ENCODE data around the gene PLCH1. TPM values are rescaled to one million over a fixed set of nuclear protein-coding genes. Genes with fewer than 3 reads are reported as not detected.

Gene PLCH1
- total RNA-seq, 2 experiments from 2014 or later = 0.06 TPM; not detected in 1

- H2AFZ ChIP-seq (ENCODE audit: low read length) = no peak overlapping the region
- H3K79me2 ChIP-seq (ENCODE audit: insufficient read depth, low read depth, low read length) = no peaks in the 10 kb centered on the region
- no peak overlapping the region for H3K4me3 ChIP-seq (ENCODE audit: low read depth, low read length, poor library complexity, severe bottlenecking)
- H3K4me1 ChIP-seq (ENCODE audit: insufficient read depth, low read length, poor library complexity, severe bottlenecking) = no peaks in the 10 kb centered on the region
- no peaks in the 10 kb centered on the region for H3K36me3 ChIP-seq (ENCODE audit: insufficient read depth, low read length)
- no peak overlapping the region for H3K27ac ChIP-seq (ENCODE audit: low read depth, low read length, poor library complexity, severe bottlenecking)
- H3K9me2 ChIP-seq (ENCODE audit: insufficient read depth, low read length) = no peaks in the 10 kb centered on the region
- no peaks in the 10 kb centered on the region for H4K20me1 ChIP-seq (ENCODE audit: insufficient read depth, low read length)
- H3K9me3 ChIP-seq (ENCODE audit: low read length) = no peaks in the 10 kb centered on the region
- no peak overlapping the region for H3K4me2 ChIP-seq (ENCODE audit: low read length)
- TF ChIP-seq CTCF (conservative IDR thresholded peaks at IDR 0.05; ENCODE audit: low read length) (no peak), EZH2phosphoT487 (IDR thresholded peaks at IDR 0.05; ENCODE audit: borderline replicate concordance, low read depth, low read length) (no peak)
- intact Hi-C loops (cut with micrococcal nuclease; ENCODE audit: unreplicated experiment) = no loop called here
- ChIA-PET CTCF (ENCODE audit: unreplicated experiment) (no interaction called here), POLR2A (interaction anchor here (0.9 to 1.1 kb wide), 2 partner anchors 21 to 195 kb away, joined by 3 to 4 read pairs; no protein-coding TSS in a partner anchor)
- no peak for DNase-seq (ENCODE audit: low spot score)
- BruUV-seq (replicated peaks) = no TSS peak
Observed at GRCh38 chr3:155585384-155585783, 159.5 kb downstream of the PLCH1 start.

GRCh38 chr3:155581579-155581978, 163.3 kb downstream of the PLCH1 start:
- no peaks in the 10 kb centered on the region for H3K4me1 ChIP-seq (ENCODE audit: insufficient read depth, low read length, poor library complexity, severe bottlenecking)
- DNase-seq (ENCODE audit: low spot score) = no peak
- ChIA-PET POLR2A (no interaction called here), CTCF (ENCODE audit: unreplicated experiment) (no interaction called here)
- intact Hi-C loops (cut with micrococcal nuclease; ENCODE audit: unreplicated experiment) = no loop called here
- no peaks in the 10 kb centered on the region for H3K9me3 ChIP-seq (ENCODE audit: low read length)
- no TSS peak for BruUV-seq (replicated peaks)
- no peak overlapping the region for H2AFZ ChIP-seq (ENCODE audit: low read length)
- H3K27ac ChIP-seq (ENCODE audit: low read depth, low read length, poor library complexity, severe bottlenecking) = no peak overlapping the region
- no peaks in the 10 kb centered on the region for H3K36me3 ChIP-seq (ENCODE audit: insufficient read depth, low read length)
- no peaks in the 10 kb centered on the region for H3K79me2 ChIP-seq (ENCODE audit: insufficient read depth, low read depth, low read length)
- TF ChIP-seq CTCF (conservative IDR thresholded peaks at IDR 0.05; ENCODE audit: low read length) = no peak
- TF ChIP-seq EZH2phosphoT487 (IDR thresholded peaks at IDR 0.05; ENCODE audit: borderline replicate concordance, low read depth, low read length) = no peak
- no peak overlapping the region for H3K4me3 ChIP-seq (ENCODE audit: low read depth, low read length, poor library complexity, severe bottlenecking)
- H3K4me2 ChIP-seq (ENCODE audit: low read length) = no peak overlapping the region
- H3K9me2 ChIP-seq (ENCODE audit: insufficient read depth, low read length) = no peaks in the 10 kb centered on the region
- H4K20me1 ChIP-seq (ENCODE audit: insufficient read depth, low read length) = no peaks in the 10 kb centered on the region

DNA sequence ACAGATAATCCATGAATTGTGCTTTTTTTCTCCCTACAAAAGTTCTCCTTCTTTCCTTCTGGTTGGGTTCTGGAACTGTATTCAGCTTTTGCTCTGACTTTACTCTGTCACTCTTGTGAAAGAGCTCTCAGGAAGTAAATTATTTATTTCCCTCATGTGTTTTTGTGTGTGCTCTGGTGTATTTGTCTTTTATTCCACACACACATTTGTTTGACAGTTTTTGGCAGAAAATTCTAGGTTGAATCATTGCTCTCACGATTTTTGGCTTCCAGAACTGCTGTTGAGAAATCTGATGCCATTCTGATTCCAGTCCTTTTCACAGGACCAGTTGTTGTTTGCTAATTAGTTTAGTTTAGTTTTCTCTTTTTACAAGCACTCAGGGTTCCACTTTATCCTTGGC, 172.8 kb downstream of the PLCH1 start:
- H3K9me2 ChIP-seq (ENCODE audit: insufficient read depth, low read length) = no peaks in the 10 kb centered on the region
- no TSS peak for BruUV-seq (replicated peaks)
- TF ChIP-seq EZH2phosphoT487 (IDR thresholded peaks at IDR 0.05; ENCODE audit: borderline replicate concordance, low read depth, low read length) (no peak), CTCF (conservative IDR thresholded peaks at IDR 0.05; ENCODE audit: low read length) (no peak)
- no peaks in the 10 kb centered on the region for H4K20me1 ChIP-seq (ENCODE audit: insufficient read depth, low read length)
- intact Hi-C loops (cut with micrococcal nuclease; ENCODE audit: unreplicated experiment) = no loop called here
- H3K4me2 ChIP-seq (ENCODE audit: low read length) = no peak overlapping the region
- no peak for DNase-seq (ENCODE audit: low spot score)
- no peaks in the 10 kb centered on the region for H3K4me1 ChIP-seq (ENCODE audit: insufficient read depth, low read length, poor library complexity, severe bottlenecking)
- POLR2A ChIA-PET = no interaction called here
- no peaks in the 10 kb centered on the region for H3K79me2 ChIP-seq (ENCODE audit: insufficient read depth, low read depth, low read length)
- CTCF ChIA-PET (ENCODE audit: unreplicated experiment) = no interaction called here
- no peak overlapping the region for H3K27ac ChIP-seq (ENCODE audit: low read depth, low read length, poor library complexity, severe bottlenecking)
- H3K36me3 ChIP-seq (ENCODE audit: insufficient read depth, low read length) = no peaks in the 10 kb centered on the region
- H3K4me3 ChIP-seq (ENCODE audit: low read depth, low read length, poor library complexity, severe bottlenecking) = no peak overlapping the region
- no peak overlapping the region for H2AFZ ChIP-seq (ENCODE audit: low read length)
- no peaks in the 10 kb centered on the region for H3K9me3 ChIP-seq (ENCODE audit: low read length)

Measured in OCI-LY7 (cell line).